NK-92 treated with Interleukin-12 subunit alpha and Interleukin-12 subunit beta, amount 100 ng/mL, for 24 hours (cell line): ENCODE data around the gene GIMD1.

Source experiments
- DNase-seq: peaks from one replicate; lab custom pipeline; 2025; lab: John Stamatoyannopoulos, UW

GIMD1 gene

DNA sequence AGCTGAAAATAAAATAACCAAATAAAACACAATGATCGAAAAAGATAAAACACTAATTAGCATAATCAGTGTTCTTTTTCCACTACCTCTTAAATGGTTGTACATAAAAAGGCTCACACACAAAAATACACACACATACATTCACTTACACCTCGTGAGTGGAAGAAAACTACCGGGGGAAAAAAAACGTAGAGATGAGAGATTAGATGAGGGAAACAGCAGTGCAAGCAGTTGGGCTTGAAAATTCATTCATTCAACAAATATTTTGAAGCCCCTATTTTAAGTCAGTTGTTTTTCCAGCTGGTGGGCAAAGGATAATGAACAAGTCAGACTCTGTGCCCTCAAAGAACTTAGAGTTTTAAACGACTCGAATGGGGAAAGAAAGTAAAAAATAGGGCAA lies 53.6 kb downstream of the GIMD1 start:
- no peak for DNase-seq

DNA sequence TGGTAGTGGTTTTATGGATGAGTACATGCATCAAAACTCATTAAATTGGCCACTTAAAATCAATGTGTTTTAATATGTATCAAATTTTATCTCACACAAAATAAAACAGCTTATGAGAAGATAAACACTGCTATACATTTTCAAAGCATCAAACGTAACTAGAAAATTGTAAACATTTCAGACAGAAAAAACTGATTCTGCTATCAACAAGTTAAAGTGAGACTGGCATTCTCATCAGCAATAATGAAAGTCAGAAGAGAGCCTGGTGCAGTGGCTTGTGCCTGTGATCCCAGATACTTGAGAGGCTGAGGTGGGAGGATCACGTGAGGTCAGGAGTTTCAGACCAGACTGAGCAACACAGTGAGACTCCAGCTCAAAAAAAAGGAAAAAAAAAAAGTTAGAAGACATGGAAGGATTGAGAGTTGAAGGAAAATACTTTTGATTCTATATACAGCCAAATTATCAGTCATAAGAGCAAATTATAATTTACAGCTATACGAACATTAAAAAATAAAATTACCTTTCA lies 55.5 kb downstream of the GIMD1 start:
- DNase-seq: no peak

DNA sequence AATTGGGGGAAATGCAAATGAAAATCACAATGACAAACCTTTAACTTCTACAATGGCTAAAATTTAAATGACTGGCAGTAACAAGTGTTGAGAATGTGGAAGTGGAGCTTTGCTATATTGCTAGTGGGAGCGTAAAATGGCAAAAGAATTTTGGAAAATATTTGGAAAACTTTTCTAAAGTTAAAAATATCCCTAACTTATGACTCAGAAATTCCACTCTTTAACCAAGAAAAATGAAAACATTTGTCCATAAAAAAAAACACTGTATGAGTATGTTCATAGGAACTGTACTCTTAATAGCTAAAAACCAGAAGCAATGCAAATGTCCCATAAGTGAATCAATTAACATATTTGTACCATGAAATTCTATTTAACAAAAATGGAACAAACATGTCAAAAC lies 56.2 kb downstream of the GIMD1 start:
- DNase-seq: no peak
